Medulla oblongata (tissue), 1 donor: Measurements from ENCODE around the gene LETM1.

Experiments
- DNase-seq: peaks from one replicate; pipeline ENCODE4 v3.0.0-alpha.2; 2015; ENCODE audit errors: extremely low spot score

LETM1 gene

GRCh38 chr4:1795299-1796195 lies 60.4 kb downstream of the LETM1 start:
- no peak for DNase-seq

GRCh38 chr4:1794809-1795298 lies 61.1 kb downstream of the LETM1 start:
- DNase-seq, result no peak

GRCh38 chr4:1793940-1794808 lies 61.8 kb downstream of the LETM1 start:
- DNase-seq, result no peak

DNA sequence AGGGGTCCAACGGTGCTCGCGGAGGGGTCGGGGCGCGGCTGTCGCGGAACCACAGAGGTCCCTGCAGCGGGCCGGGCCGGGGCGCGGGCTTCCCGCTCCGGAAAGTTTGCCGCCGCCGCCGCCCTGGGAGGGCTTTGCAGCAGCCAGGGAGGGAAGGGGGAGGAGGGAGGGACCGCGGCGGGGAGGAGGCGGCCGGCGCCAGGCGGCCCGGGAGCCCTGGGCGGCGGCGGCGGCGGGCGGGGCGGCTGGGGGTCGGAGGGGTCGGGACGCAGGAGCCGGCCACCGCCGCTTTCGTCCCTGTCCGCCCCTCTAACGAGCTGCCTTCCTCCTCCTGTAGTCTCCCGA lies 62.5 kb downstream of the LETM1 start:
- no peak for DNase-seq

DNA sequence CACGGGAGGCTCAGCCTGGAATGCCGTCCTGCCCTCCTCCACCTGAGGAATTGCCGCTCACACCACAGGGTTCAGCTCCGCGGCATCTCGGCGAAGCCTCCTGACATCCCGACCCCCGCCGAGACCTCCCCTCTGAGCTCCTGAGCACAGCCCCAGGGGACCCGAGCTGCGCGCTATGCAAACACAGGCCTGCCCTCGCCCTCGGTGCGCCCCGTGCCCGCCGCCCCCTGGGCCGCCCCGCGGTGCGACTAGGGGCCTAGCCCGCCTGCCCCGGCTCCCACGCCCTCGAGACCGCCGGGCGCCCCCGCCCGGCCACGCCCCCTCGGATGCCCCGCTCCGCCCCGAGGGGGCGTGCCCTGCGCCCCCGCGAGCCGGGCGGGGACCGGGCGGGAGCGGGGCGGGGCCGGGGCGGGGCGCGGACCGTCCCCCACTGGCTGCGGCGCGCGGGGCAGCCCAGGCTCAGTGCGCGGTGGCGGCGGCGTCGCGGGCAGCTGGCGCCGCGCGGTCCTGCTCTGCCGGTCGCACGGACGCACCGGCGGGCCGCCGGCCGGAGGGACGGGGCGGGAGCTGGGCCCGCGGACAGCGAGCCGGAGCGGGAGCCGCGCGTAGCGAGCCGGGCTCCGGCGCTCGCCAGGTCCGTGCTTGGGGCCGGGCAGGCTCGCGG lies 63.0 kb downstream of the LETM1 start, which contains the start of gene FGFR3:
FGFR3 (plus strand) TSS at position 462 of the 664 bp plus-strand sequence. CDS start 642 bp downstream, outside the sequence.
- DNase-seq, result peak; percentile 44

GRCh38 chr4:1792158-1792831 lies 63.7 kb downstream of the LETM1 start:
- no peak for DNase-seq

GRCh38 chr4:1790005-1790404 lies 66.0 kb downstream of the LETM1 start:
- DNase-seq, result no peak

DNA sequence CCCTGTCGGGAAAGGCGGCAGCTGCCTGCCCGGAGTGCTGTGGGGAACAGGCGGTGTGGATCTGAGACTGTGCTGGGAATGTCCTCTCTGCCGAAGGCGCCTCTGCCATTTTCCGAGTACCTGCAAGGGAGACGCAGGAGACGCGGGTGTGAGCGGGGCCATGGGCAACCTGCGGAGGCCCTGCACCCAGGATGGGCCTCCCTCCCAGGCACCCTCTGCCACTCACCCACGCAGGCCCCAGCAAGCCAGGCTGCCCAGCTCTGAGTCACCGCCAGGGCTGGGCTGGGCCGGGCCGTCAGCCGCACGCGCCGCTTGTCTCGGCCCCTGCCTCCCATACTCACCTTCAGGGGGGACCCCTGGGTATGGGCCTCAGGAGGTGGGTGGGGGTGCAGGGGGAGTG lies 66.4 kb downstream of the LETM1 start:
- no peak for DNase-seq

DNA sequence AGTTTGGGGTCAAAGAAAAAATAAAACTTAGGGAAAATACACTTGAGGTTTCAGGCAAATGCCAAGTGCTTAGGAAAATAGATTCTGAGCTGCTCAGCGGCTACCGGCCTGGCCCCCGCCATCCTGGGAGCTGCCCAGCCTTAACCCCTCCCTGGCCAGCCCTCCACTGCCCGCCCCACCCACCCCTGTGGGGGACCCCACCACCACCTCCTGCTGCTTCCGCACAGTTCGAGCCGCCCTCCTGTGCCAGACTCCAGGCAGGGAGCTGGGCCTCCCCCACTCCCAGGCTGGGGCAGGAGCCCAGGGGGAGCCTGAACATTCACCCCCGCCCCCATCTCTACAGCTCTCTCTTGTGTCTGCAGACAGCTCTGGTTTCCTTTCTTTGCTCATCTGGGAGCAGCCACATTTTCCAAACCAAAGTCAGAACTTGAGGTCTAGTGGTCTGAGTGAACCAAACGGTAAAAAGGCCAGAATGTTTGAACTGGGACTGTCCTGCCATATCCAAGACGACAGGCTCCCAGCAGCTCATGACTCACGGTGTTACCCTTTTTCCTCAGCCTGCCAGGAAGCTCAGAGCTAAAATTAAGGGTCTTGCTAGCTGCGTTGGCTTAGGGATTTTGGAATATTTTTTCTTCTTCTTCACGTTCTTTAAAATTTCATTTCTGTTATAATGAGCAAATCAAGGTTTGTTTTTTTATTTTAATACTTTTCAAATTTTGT lies 67.5 kb downstream of the LETM1 start:
- no peak for DNase-seq

GRCh38 chr4:1787411-1788077 lies 68.4 kb downstream of the LETM1 start:
- no peak for DNase-seq

DNA sequence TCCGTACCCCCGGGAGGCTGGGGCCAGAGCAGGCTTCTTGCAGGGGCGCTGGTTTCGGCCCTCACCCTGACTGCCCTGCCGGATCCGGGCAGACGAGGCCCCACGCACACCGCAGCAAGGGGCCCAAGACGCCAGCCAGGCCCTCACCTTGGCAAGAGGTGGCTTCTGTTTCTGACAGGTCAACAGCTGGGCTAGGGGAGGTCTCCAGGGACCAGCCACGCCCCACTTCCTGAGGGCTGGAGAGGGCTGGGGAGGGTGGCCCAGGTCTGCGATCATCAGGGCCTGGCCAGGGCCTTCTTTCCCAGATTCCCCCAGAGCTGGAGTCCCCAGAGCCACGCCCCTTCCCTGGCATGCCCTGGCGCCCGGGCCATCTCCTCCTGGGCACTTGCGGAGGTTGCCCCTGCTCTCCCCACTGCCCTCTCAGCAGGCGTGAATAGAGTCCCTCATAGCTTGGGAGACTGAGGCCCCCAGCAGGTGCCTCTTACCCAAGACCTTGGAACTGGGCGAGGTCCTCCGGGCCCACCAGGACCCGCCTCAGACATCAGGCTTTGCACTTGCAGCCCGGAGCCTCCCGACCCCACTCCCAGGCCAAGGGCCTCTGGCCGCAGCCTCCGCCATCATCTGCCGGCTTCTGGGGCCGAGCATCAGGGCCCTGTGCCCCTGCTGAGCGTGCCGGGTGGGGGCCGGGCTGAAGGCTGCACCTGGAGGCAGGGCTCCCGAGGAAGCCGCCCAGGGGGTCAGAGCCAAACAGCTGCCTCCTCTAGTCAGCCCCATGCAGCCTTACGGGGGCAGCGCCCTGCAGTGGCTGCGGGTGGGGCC lies 69.2 kb downstream of the LETM1 start:
- DNase-seq, result no peak

DNA sequence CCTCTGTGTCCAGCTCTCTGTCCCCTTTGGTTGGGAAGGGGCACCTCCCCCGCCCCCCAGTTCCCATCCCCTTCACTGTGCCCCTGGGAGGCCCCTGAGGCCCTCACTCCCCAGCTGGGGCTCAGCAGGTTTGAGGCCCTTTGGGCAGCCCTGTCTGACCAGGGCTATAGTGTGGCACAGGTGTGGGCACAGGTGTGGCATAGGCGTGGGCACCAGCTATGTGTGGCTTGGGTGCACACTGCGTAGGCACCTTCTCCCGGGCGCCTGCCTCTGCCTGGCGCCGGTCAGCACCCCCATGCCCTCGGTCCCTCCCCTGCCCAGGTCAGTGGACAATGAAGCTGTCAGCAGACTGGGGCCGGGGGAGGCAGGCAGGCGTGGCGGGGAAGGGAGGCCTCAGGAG lies 70.4 kb downstream of the LETM1 start:
- DNase-seq, result no peak

DNA sequence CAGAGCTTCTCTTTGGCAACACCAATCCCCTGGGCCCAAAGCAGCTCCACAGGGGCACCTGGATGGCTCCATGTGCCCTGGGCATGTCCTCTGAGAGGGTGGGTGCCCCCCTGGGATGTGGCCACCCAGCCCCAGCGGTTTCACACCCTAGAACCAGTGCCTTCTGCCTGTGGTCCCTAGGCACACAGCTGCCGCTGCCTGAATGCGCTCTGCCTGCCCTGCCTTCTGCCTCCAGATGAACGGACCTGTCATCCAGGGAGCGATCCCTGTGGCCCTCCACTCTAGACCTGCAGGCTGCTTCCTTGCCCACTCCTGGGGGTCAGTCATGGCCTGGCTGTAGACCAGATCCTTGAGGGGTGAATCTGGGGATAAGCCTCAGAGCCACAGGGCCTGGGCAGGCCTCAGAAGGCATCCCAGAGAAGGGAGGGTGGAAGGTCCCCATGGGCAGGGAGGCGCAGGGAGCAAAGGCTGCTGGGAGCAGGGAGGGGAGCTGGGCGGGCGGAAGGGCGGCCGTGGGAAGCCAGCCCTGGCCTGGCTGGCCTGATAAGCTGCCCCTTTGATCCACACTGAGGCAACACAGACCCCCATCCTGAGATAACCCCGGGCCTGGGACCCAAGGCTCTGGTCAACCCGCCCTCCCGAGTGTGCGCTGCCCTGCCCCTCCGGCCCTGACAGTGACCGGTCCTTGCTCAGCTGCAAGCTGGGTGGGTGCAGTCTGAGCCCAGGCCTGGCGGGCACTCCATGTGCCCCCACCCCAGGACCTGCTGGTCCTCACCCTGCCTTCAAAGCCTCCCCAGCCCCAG lies 71.0 kb downstream of the LETM1 start:
- no peak for DNase-seq

- peak; percentile 53 for DNase-seq
Measured at GRCh38 chr4:1784395-1784788, 71.6 kb downstream of the LETM1 start.

- no peak for DNase-seq
Measured at GRCh38 chr4:1783970-1784369, 72.0 kb downstream of the LETM1 start.

GRCh38 chr4:1783015-1783414 lies 72.9 kb downstream of the LETM1 start:
- DNase-seq, result no peak

DNA sequence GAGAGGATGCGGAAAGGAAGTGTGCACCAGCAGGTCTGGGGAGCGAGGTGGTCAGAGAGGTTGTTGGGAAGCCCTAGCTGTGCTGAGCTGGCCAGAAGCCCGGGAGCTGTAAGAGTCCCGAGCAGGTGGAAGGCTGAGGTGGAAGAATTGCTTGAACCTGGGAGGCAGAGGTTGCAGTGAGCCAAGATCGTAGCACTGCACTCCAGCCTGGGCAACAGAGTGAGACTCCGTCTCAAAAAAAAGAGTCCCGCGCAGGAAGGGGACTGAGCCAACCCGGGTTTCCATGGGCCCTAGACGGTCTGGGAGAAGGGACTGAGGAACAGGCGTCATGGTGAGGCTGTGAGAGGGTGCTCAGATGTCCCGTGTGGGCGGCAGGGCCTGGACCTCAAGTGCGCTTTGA lies 75.5 kb downstream of the LETM1 start:
- no peak for DNase-seq

DNA sequence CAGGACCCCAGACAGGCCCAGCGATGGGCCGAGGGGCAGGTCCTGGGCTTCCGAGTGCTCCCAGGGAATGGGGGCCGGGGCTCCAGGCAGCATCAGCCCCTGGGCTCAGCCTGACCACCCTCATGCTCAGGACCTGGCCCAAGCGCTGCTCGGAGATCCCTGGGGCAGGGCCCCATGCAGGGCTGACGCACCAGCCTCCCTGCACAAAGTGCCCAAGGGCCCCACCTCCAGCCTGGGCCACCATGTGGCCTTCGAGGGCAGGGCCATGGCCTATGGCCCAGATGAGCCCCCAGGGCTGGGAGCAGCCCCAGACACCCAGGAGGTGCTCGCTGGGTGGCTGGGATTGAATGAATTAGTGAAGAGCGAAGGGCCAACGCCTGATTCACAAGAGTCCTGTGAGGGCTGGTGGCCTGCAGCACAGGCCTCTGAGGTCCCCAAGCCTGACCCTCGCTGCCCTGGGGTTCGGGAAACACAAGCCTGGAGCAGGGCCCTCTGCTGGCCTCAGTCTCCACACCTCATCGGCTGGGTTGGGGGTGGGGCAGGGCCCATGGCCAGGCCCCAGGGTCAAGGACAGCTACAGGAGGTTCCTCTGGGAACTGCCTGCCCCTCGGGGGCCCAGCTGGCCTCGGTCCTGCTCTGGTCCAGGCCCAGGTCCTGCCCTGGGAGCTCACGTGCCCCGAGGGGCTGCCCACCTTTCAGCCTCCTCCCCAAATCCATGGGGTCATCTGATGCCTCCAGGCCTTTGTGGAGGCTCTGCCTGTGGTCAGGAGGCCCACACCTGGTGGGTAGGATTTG lies 76.2 kb downstream of the LETM1 start:
- no peak for DNase-seq
